GM21367 (cell line): ENCODE results near the gene C6orf47.

Source experiments
- ATAC-seq: cut with Tn5 transposase; IDR thresholded peaks from one replicate; pipeline ENCODE4 v1.9.1; 2021; ENCODE audit not compliant: unreplicated experiment

C6orf47 gene

GRCh38 chr6:31615748-31616147 lies 44.8 kb downstream of the C6orf47 start:
- ATAC-seq, result no peak

GRCh38 chr6:31614684-31615578 lies 45.6 kb downstream of the C6orf47 start, which contains the start of gene AIF1:
AIF1 (plus strand) TSS chr6:31615234; CDS start chr6:31615330, 96 bp downstream.
- no peak for ATAC-seq

GRCh38 chr6:31614075-31614619 lies 46.4 kb downstream of the C6orf47 start:
- ATAC-seq, result no peak

- ATAC-seq, result no peak
These were observed 49.6 kb downstream of the C6orf47 start for GRCh38 chr6:31610968-31611367.

- no peak for ATAC-seq
These were observed 50.8 kb downstream of the C6orf47 start for GRCh38 chr6:31609519-31610406.
